Measurements from ENCODE around the gene IFI6. TPM values are rescaled to one million over a fixed set of nuclear protein-coding genes. Genes with fewer than 3 reads are reported as not detected.

IFI6 gene
- total RNA-seq, 1 experiment from 2014 or later: 4.3 TPM

DNA sequence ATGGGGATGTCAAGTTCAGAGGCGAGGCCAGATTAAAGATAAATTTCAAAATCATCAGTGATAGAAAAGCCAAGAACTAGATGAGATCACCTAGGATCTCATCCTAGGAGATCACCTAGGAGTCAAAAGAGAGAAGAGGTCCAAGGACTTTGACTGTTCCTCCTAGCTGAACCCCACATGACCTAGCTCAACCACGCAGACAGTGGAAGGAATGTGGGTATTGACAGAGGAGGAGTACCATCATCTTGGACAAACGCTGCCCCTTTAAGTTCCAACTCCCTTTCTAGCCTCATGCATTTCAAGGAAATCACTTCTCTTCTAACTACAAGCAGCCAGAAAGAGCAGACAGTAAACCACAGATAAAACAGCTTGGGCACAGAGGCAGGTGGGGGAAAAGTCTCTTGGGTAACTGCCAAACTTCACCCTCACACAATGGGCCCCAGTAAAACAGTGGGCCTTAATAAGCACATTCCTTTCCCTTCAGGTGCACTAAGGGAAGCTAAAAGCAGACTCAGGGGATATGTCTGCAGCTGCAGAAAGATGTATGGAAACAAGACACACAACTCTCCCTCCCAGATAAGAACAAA is 41.2 kb upstream of the IFI6 start:
- DNase-seq: no peak
- H3K27ac ChIP-seq (ENCODE audit: insufficient read length, low read depth, low read length): no peak overlapping the region
- H2AFZ ChIP-seq (ENCODE audit: low read length): no peak overlapping the region
- no peak overlapping the region for H2BK120ac ChIP-seq (ENCODE audit: low read depth, low read length, poor library complexity, severe bottlenecking)
- Mint-ChIP-seq H3K4me1 (peaks cover 7 to 12% of the 10 kb centered on the region in 2 experiments), H3K27me3 (ENCODE audit: low read depth) (peaks cover 6% of the 10 kb centered on the region), H3K9me3 (peaks cover 9 to 10% of the 10 kb centered on the region in 2 experiments), H3K4me3 (no peak overlapping the region), H3K36me3 (ENCODE audit: insufficient read depth in 1 of 3, low read depth in 3 of 3) (peaks cover 0 to 10% (median 0%) of the 10 kb centered on the region in 3 experiments; a peak in 1 of 7 replicates), H3K27ac (0 out of 7 replicates have a peak overlapping the region, but pooled peaks of 1 of the 3 experiments have one; percentile 12)
- no peaks in the 10 kb centered on the region; the same call in 1 of the 2 replicates for H3K4me1 ChIP-seq (ENCODE audit: insufficient read depth, low read length)
- no peak overlapping the region for H2BK15ac ChIP-seq (ENCODE audit: low read depth, low read length)
- no CpG with 5 or more reads among the region's 3 CpGs for WGBS (ENCODE audit: extremely low coverage, insufficient read length, low lambda C conversion rate)
- H3K4me2 ChIP-seq (ENCODE audit: insufficient read depth, insufficient read length, low read length): no peak overlapping the region
- no peaks in the 10 kb centered on the region for H3K79me2 ChIP-seq (ENCODE audit: insufficient read depth, low read length)
- H4K20me1 ChIP-seq (ENCODE audit: control insufficient read depth, insufficient read depth, insufficient read length): no peaks in the 10 kb centered on the region
- no peak overlapping the region for H3K14ac ChIP-seq (ENCODE audit: insufficient read depth, low read length)
- H3K9me3 ChIP-seq (ENCODE audit: control insufficient read depth, low read depth, low read length): peaks cover 6% of the 10 kb centered on the region
- no peaks in the 10 kb centered on the region for H3K27me3 ChIP-seq (ENCODE audit: insufficient read depth, low read length)
- no peak overlapping the region for H3K9ac ChIP-seq (ENCODE audit: extremely low read depth, insufficient read length, low read length)
- H3T11ph ChIP-seq (ENCODE audit: low read length): no peak overlapping the region
- H4K8ac ChIP-seq (replicated peaks; ENCODE audit: insufficient read length, low read depth, low read length): no peak overlapping the region
- no peaks in the 10 kb centered on the region for H3K23me2 ChIP-seq (ENCODE audit: insufficient read length, low read depth, low read length, poor library complexity, severe bottlenecking)
- H2AK5ac ChIP-seq (ENCODE audit: insufficient read length, low read length): no peak overlapping the region
- H3K18ac ChIP-seq (ENCODE audit: insufficient read length, low read depth, low read length): no peak overlapping the region
- no peak overlapping the region for H2BK20ac ChIP-seq (ENCODE audit: low read depth, low read length, poor library complexity, severe bottlenecking)
- H2BK12ac ChIP-seq (ENCODE audit: insufficient read length, low read depth, low read length): no peak overlapping the region
- H3K23ac ChIP-seq (ENCODE audit: insufficient read length, low read depth, low read length): no peak overlapping the region
- H3K79me1 ChIP-seq (ENCODE audit: insufficient read depth, low read depth, low read length, poor library complexity, severe bottlenecking): no peaks in the 10 kb centered on the region
- no peak overlapping the region for H3K4ac ChIP-seq (ENCODE audit: low read depth, low read length)
- H3K56ac ChIP-seq (ENCODE audit: insufficient read length, low read depth, low read length): no peak overlapping the region
- H4K91ac ChIP-seq (ENCODE audit: insufficient read length, low read depth, low read length): no peak overlapping the region
- no peak overlapping the region for H4K5ac ChIP-seq (ENCODE audit: insufficient read length, low read depth, low read length)
- TF ChIP-seq, protein P1, sequence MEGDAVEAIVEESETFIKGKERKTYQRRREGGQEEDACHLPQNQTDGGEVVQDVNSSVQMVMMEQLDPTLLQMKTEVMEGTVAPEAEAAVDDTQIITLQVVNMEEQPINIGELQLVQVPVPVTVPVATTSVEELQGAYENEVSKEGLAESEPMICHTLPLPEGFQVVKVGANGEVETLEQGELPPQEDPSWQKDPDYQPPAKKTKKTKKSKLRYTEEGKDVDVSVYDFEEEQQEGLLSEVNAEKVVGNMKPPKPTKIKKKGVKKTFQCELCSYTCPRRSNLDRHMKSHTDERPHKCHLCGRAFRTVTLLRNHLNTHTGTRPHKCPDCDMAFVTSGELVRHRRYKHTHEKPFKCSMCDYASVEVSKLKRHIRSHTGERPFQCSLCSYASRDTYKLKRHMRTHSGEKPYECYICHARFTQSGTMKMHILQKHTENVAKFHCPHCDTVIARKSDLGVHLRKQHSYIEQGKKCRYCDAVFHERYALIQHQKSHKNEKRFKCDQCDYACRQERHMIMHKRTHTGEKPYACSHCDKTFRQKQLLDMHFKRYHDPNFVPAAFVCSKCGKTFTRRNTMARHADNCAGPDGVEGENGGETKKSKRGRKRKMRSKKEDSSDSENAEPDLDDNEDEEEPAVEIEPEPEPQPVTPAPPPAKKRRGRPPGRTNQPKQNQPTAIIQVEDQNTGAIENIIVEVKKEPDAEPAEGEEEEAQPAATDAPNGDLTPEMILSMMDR (conservative IDR thresholded peaks at IDR 0.05): no peak
- no peak overlapping the region for H2BK5ac ChIP-seq (ENCODE audit: insufficient read length, low read length)

Data from H9 (cell line).